Body of pancreas (tissue), 4 donors: ENCODE measurements around the gene E4F1. TPM values are rescaled to one million over a fixed set of nuclear protein-coding genes. Genes with fewer than 3 reads are reported as not detected.

Source experiments
- ATAC-seq: fragments of 150-250 bp; one replicate; pipeline ENCODE4 v1.9.1; 2016
- DNase-seq, 4 donors: peaks; one replicate each; pipeline ENCODE4 v3.0.0-alpha.2; 2019
- H3K27ac ChIP-seq, 4 donors: fragments of 200-600 bp; sonication (generic); 1 replicate in 3 of 4; 2 replicates in 1 of 4; pipeline versions ENCODE4 v1.5.1 to v1.6.1; 2016 to 2019; ENCODE audit warnings: mild to moderate bottlenecking in 1 of 4, mixed read lengths in 1 of 4, moderate library complexity in 1 of 4
- H3K27me3 ChIP-seq, 2 donors: fragments of 200-600 bp; sonication (generic); one replicate each; pipeline ENCODE4 v1.6.0; 2016; ENCODE audit warnings: mild to moderate bottlenecking in 1 of 2
- H3K36me3 ChIP-seq, 2 donors: fragments of 200-600 bp; sonication (generic); replicated peaks in 1 of 2; 2 replicates each; pipeline ENCODE4 v1.5.1; 2016; ENCODE audit warnings: low read depth in 2 of 2; ENCODE audit not compliant: insufficient read depth in 1 of 2
- H3K4me1 ChIP-seq: fragments of 200-600 bp; sonication (generic); one replicate; pipeline ENCODE4 v1.6.0; 2016
- H3K4me3 ChIP-seq, 2 donors: fragments of 200-600 bp; sonication (generic); 1 replicate in 1 of 2; 2 replicates in 1 of 2; pipeline ENCODE4 v1.5.1; 2016 to 2019
- H3K9me3 ChIP-seq, 3 donors: fragments of 200-600 bp; sonication (generic); 1 replicate in 2 of 3; 2 replicates in 1 of 3; pipeline ENCODE4 v1.5.1; 2016
- CTCF ChIP-seq, 7 experiments: fragments of 450-650 bp in 4 of 7; fragments of 200-600 bp in 3 of 7; sonication (generic) in 3 of 7; IDR thresholded peaks; one replicate each; pipeline ENCODE4 v1.5.1; 2016 to 2019; ENCODE audit warnings: antibody characterized with exemption in 7 of 7
- POLR2A ChIP-seq, 3 donors: fragments of 450-650 bp; IDR thresholded peaks; one replicate each; pipeline ENCODE4 v1.6.1; 2016; ENCODE audit warnings: antibody characterized with exemption in 3 of 3, mild to moderate bottlenecking in 2 of 3
- WGBS, 2 donors: methylation state at CpG; one replicate each; pipeline ENCODE4 v1.1.5; 2017; 5-methylcytosine and 5-hydroxymethylcytosine counted together
- intact Hi-C: fragments of 100-400 bp; cut with DNase I; formaldehyde crosslinking; loops from one replicate; pipeline ENCODE4 v1.15.1; 2023
- total RNA-seq, 2 donors: library from RNA; depleted of rRNA; stranded (reverse); fragments of >200 nt; gene quantifications; one replicate each; pipeline ENCODE4 v1.1.0, GENCODE V29; 2016

The E4F1 gene
- total RNA-seq, 2 donors from 2014 or later: 22.3 to 48.1 TPM

DNA sequence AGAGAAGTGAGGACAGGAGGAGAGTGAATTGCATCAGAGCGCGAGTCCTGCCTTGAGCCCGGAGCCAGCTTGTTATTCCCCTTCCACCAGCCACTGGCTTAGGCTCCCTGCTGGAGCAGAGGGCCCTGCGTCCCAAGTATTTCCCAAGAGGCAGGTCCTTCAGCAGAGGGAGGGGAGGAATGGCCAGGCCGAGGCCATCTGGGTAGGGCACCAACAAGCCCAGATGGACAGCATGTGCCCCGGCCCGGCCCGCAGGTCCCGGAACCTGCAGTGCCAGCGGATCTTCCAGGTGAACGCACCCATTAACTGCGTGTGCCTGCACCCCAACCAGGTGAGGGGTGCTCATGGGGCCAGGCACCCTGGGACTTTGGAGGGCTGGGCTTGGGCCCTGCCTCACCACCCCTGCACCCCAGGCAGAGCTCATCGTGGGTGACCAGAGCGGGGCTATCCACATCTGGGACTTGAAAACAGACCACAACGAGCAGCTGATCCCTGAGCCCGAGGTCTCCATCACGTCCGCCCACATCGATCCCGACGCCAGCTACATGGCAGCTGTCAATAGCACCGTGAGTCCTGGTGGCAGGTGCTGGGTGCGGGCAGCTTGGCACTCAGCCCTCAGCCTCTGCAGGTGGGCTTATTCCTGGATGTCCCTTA lies 16.5 kb upstream of the E4F1 start:
- 93 to 100% methylated on average over 2 to 23 of the region's 23 CpGs for WGBS, 2 donors
- H3K27me3 ChIP-seq: no peaks in the 10 kb centered on the region
- H3K4me3 ChIP-seq: no peak overlapping the region
- ATAC-seq (no peak), DNase-seq (no peak)
- H3K4me1 ChIP-seq: peaks cover 21% of the 10 kb centered on the region
- TF ChIP-seq POLR2A (IDR thresholded peaks at IDR 0.05) (no peak), CTCF (IDR thresholded peaks at IDR 0.05) (no peak)
- peaks cover 0 to 18% of the 10 kb centered on the region in 2 donors for H3K36me3 ChIP-seq
- no peaks in the 10 kb centered on the region for H3K9me3 ChIP-seq
- H3K27ac ChIP-seq: no peak overlapping the region
- intact Hi-C loops: no loop called here

GRCh38 chr16:2207872-2208271 lies 15.5 kb upstream of the E4F1 start:
- Histone ChIP-seq H3K4me1 (peaks cover 31% of the 10 kb centered on the region), H3K9me3 (no peaks in the 10 kb centered on the region), H3K27ac (no peak overlapping the region), H3K27me3 (no peaks in the 10 kb centered on the region), H3K4me3 (no peak overlapping the region), H3K36me3 (peaks cover 0 to 18% of the 10 kb centered on the region in 2 donors)
- intact Hi-C loops: no loop called here
- TF ChIP-seq CTCF (IDR thresholded peaks at IDR 0.05) (no peak), POLR2A (IDR thresholded peaks at IDR 0.05) (no peak)
- DNase-seq (no peak), ATAC-seq (no peak)
- WGBS, 2 donors: 81 to 83% methylated on average over 5 to 9 of the region's 9 CpGs

- intact Hi-C loops: no loop called here
- ATAC-seq: no peak
- no peaks in the 10 kb centered on the region for H3K9me3 ChIP-seq
- peaks cover 0 to 18% of the 10 kb centered on the region in 2 donors for H3K36me3 ChIP-seq
- WGBS, 2 donors: 83 to 96% methylated on average over 9 to 23 of the region's 23 CpGs
- no peak overlapping the region for H3K27ac ChIP-seq
- TF ChIP-seq POLR2A (IDR thresholded peaks at IDR 0.05): no peak
- no peak for TF ChIP-seq CTCF (IDR thresholded peaks at IDR 0.05)
- peaks cover 35% of the 10 kb centered on the region for H3K4me1 ChIP-seq
- DNase-seq: no peak
- H3K27me3 ChIP-seq: no peaks in the 10 kb centered on the region
- H3K4me3 ChIP-seq: no peak overlapping the region
Measured at GRCh38 chr16:2208308-2208707, 15.1 kb upstream of the E4F1 start.

- ATAC-seq: no peak
- H3K27me3 ChIP-seq: no peaks in the 10 kb centered on the region
- no peak overlapping the region for H3K27ac ChIP-seq
- H3K36me3 ChIP-seq: peaks cover 0 to 18% of the 10 kb centered on the region in 2 donors
- no peak for TF ChIP-seq POLR2A (IDR thresholded peaks at IDR 0.05)
- TF ChIP-seq CTCF (IDR thresholded peaks at IDR 0.05): no peak
- intact Hi-C loops: no loop called here
- DNase-seq: no peak
- WGBS, 2 donors: 87% methylated on average over 8 of the region's 9 CpGs; no CpG with 5 or more reads in 1 of the 2 donors
- H3K4me1 ChIP-seq: peaks cover 40% of the 10 kb centered on the region
- no peak overlapping the region for H3K4me3 ChIP-seq
- H3K9me3 ChIP-seq: no peaks in the 10 kb centered on the region
Measured at GRCh38 chr16:2208772-2209171, 14.6 kb upstream of the E4F1 start.
